GM19351 (cell line): ENCODE measurements around the gene NACAD.
"Not testable (repeated sequence)": the region's sequence is repeated elsewhere in the genome, so short reads cannot be mapped to it uniquely, and the experiment has no call there.

Experiments used
- ATAC-seq: cut with Tn5 transposase; IDR thresholded peaks from one replicate; pipeline ENCODE4 v1.9.1; 2021; ENCODE audit warnings: mild to moderate bottlenecking, moderate library complexity; ENCODE audit not compliant: unreplicated experiment

Gene NACAD

GRCh38 chr7:45061352-45061751 is 27.4 kb downstream of the NACAD start:
- ATAC-seq: no peak

GRCh38 chr7:45060295-45060694 is 28.5 kb downstream of the NACAD start:
- no peak for ATAC-seq

GRCh38 chr7:45057878-45058277 is 30.9 kb downstream of the NACAD start:
- no peak for ATAC-seq

- no peak for ATAC-seq
These were observed 33.1 kb downstream of the NACAD start for GRCh38 chr7:45055594-45056219.

GRCh38 chr7:45055016-45055415 is 33.8 kb downstream of the NACAD start:
- no peak for ATAC-seq

DNA sequence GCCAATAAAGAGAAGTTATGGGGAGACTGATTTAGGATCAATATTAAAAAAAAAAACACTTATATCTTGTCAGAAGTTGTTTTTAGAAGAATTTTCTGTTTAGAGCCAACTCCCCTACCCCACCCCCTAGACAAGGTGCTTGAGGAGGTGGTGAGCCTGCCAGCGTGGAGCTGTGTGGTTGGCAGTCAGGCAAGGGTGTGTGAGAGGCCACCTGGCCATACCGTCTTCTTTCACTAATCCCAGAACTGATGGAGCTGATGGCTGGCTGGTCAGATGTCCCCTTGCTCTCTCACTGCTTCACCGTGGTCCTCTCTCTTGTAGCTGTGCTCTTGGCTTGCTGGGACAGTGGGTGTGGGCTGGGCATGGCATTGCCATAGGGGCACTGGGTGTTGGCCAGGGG is 34.3 kb downstream of the NACAD start:
- ATAC-seq: no peak

DNA sequence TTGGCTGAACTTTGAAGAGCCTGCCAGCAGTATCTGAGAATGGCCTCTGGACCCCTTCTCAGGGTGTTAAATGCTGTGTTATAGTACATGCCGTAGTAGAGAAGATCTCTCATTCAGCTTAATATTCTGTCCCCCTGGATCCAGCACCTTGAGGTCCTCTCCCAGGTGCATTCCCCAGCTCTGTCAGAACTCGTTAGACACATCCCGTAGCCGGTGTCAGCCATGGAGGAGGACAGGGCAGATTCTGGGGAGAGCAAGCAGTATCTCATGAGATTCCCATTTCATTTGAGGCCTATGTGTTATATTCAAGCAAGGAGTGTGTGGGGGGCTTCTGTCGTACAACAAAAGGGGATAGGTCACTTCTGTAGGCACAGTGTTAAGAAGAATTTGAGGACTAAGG is 34.8 kb downstream of the NACAD start:
- no peak for ATAC-seq

DNA sequence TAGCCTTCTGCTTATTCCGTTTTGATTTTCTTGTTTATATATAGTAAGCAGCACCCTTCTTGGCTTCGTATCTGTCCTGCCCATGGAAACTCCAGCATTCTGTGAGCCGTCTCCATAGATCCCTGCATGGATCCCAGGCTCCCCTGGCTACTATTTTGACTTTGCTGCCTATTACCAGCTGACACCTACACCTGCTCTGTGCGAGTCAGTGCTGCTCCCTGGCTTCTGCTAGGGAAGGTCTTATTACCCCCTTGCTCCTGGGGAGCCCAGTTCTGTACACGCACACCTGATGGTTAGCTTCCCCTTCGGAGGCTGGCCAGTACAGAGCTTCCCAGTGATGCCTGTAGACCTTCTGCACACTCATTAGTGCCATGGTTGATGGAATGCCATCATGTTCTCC is 35.4 kb downstream of the NACAD start:
- ATAC-seq: no peak

GRCh38 chr7:45052011-45052410 is 36.8 kb downstream of the NACAD start:
- no peak for ATAC-seq

- ATAC-seq: no peak
These were observed 38.6 kb downstream of the NACAD start for GRCh38 chr7:45050198-45050597.

DNA sequence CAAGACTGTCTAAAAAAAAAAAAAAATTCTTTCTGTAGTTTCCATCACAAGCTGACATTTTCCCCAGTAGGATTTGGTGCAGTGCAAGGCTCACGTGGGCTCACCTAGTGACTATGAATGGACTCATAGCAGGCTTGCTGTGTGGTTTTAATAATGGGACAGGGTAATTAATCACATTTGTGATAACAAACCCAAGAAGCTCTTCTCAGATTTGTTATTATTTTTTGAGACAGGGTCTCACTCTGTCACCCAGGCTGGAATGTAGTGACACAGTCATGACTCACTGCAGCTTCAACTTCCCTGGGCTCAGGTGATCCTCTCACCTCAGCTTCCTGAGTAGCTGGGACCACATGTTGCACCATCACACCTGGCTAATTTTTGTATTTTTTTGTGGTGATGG is 40.0 kb downstream of the NACAD start:
- no peak for ATAC-seq

GRCh38 chr7:45044338-45044737 is 44.4 kb downstream of the NACAD start:
- no peak for ATAC-seq

GRCh38 chr7:45039106-45039505 is 49.7 kb downstream of the NACAD start:
- ATAC-seq: no peak

DNA sequence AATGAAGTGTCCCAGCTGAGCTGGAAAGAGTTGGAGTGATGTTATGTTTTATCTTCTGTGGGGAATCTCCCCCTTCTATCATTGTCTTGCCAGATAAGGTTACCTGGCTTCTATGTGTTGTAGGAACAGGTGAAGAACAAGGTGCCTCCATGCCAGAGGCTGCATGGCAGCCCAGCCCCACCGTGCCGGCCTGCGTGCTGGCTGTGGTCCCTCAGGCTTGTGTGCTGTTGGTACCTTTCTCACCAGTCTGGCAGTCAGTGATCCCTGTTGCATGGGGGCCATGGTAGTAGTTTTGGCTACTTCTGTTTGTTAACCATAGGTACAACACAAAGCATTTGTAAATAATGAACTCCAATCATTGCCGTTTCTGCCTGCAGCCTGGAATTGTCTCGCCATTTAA is 50.9 kb downstream of the NACAD start:
- no peak for ATAC-seq

- no peak for ATAC-seq
These were observed 52.0 kb downstream of the NACAD start for GRCh38 chr7:45036796-45037195.

- ATAC-seq: no peak
These were observed 52.5 kb downstream of the NACAD start for GRCh38 chr7:45036317-45036716.

- ATAC-seq: no peak
These were observed 52.9 kb downstream of the NACAD start for GRCh38 chr7:45035893-45036292.

DNA sequence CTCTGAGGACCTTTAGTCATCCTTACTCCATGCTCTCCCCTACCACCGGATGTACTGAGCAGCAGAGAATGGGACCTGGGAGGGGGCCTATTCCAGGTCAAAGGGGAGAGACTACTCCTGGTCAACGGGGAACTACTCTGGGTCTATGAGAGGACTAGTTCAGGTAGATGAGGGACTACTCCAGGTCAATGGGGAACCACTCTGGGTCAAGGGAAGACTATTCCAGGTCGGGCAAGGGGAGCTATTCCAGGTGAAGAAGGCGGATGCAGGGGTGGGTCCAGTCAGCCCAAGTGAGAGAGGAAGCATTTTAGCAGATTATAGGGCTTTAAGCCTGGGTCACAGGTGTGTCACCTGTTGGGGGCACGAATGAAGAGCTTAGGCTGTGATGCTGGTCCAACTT is 53.4 kb downstream of the NACAD start:
- no peak for ATAC-seq

- not testable (repeated sequence) for ATAC-seq
These were observed 54.1 kb downstream of the NACAD start for GRCh38 chr7:45034710-45035109.

- ATAC-seq: no peak
These were observed 54.9 kb downstream of the NACAD start for GRCh38 chr7:45033931-45034290.

GRCh38 chr7:45033261-45033930 is 55.4 kb downstream of the NACAD start:
- ATAC-seq: no peak

DNA sequence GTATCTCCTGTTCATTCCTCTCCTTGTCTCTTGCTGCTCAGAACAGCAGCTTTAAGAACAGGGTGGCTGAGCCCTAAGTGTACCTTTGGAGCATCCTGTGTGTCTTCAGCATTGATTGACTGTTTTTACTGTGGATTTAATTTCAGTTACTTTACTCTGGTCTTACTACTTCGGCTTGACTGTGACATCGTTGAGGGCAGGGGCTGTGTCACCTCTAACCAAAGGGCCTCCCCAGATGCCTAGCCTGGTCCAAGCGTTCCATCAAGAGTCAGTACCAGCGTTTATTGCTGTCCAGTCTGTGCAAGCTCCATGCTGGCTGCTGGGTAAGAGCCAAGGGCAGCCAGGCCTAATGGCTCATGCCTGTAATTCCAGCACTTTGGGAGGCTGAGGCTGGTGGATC is 56.3 kb downstream of the NACAD start:
- ATAC-seq: no peak

- ATAC-seq: no peak
These were observed 56.9 kb downstream of the NACAD start for GRCh38 chr7:45031829-45032228.
